Chondrocyte (in vitro differentiated cells): ENCODE measurements around the gene ZFP64. TPM values are rescaled to one million over a fixed set of nuclear protein-coding genes. Genes with fewer than 3 reads are reported as not detected.

Source experiments
- DNase-seq: peaks from one replicate; pipeline ENCODE4 v3.0.0; 2021; ENCODE audit warnings: mixed read lengths, low spot score
- H3K27ac Mint-ChIP-seq: one replicate; pipeline ENCODE4 v1.8.0; 2021; ENCODE audit warnings: mild to moderate bottlenecking, moderate library complexity, mixed read lengths; ENCODE audit not compliant: unreplicated experiment
- H3K27me3 Mint-ChIP-seq: 2 replicates; pipeline ENCODE4 v1.8.0; 2021; ENCODE audit warnings: low read depth, mixed read lengths
- H3K36me3 Mint-ChIP-seq: 2 replicates; pipeline ENCODE4 v1.8.0; 2021; ENCODE audit warnings: low read depth, mixed read lengths
- H3K4me1 Mint-ChIP-seq: 2 replicates; pipeline ENCODE4 v1.8.0; 2021; ENCODE audit warnings: low read depth, mild to moderate bottlenecking, mixed read lengths
- H3K4me3 Mint-ChIP-seq: one replicate; pipeline ENCODE4 v1.8.0; 2021; ENCODE audit warnings: mild to moderate bottlenecking, moderate library complexity, mixed read lengths; ENCODE audit not compliant: unreplicated experiment
- H3K9me3 Mint-ChIP-seq: 2 replicates; pipeline ENCODE4 v1.8.0; 2021; ENCODE audit warnings: low read depth, mixed read lengths
- total RNA-seq: library from RNA; stranded (reverse); gene quantifications from 3 replicates; pipeline ENCODE4 v1.2.1, GENCODE V29; 2021
- TF ChIP-seq, protein P1 (sequence below): fragments of 200-600 bp; sonication (generic); IDR thresholded peaks from 2 replicates; pipeline ENCODE4 v1.5.0; 2021; ENCODE audit warnings: antibody characterized with exemption, mild to moderate bottlenecking, moderate library complexity

Gene ZFP64
- total RNA-seq, 1 donor from 2014 or later = 26.8 TPM

- H3K27me3 Mint-ChIP-seq = no peaks in the 10 kb centered on the region
- DNase-seq = no peak
- H3K36me3 Mint-ChIP-seq = peaks cover 14% of the 10 kb centered on the region
- TF ChIP-seq, protein P1, sequence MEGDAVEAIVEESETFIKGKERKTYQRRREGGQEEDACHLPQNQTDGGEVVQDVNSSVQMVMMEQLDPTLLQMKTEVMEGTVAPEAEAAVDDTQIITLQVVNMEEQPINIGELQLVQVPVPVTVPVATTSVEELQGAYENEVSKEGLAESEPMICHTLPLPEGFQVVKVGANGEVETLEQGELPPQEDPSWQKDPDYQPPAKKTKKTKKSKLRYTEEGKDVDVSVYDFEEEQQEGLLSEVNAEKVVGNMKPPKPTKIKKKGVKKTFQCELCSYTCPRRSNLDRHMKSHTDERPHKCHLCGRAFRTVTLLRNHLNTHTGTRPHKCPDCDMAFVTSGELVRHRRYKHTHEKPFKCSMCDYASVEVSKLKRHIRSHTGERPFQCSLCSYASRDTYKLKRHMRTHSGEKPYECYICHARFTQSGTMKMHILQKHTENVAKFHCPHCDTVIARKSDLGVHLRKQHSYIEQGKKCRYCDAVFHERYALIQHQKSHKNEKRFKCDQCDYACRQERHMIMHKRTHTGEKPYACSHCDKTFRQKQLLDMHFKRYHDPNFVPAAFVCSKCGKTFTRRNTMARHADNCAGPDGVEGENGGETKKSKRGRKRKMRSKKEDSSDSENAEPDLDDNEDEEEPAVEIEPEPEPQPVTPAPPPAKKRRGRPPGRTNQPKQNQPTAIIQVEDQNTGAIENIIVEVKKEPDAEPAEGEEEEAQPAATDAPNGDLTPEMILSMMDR = no peak
- H3K9me3 Mint-ChIP-seq = peaks cover 7% of the 10 kb centered on the region
- no peak overlapping the region for H3K4me3 Mint-ChIP-seq
- no peak overlapping the region for H3K27ac Mint-ChIP-seq
- no peaks in the 10 kb centered on the region for H3K4me1 Mint-ChIP-seq
These were observed 38.7 kb downstream of the ZFP64 start for GRCh38 chr20:52152921-52153320.

GRCh38 chr20:52152416-52152815 is 39.2 kb downstream of the ZFP64 start:
- TF ChIP-seq, protein P1 = no peak
- Mint-ChIP-seq H3K4me1 (no peaks in the 10 kb centered on the region), H3K27ac (no peak overlapping the region)

DNA sequence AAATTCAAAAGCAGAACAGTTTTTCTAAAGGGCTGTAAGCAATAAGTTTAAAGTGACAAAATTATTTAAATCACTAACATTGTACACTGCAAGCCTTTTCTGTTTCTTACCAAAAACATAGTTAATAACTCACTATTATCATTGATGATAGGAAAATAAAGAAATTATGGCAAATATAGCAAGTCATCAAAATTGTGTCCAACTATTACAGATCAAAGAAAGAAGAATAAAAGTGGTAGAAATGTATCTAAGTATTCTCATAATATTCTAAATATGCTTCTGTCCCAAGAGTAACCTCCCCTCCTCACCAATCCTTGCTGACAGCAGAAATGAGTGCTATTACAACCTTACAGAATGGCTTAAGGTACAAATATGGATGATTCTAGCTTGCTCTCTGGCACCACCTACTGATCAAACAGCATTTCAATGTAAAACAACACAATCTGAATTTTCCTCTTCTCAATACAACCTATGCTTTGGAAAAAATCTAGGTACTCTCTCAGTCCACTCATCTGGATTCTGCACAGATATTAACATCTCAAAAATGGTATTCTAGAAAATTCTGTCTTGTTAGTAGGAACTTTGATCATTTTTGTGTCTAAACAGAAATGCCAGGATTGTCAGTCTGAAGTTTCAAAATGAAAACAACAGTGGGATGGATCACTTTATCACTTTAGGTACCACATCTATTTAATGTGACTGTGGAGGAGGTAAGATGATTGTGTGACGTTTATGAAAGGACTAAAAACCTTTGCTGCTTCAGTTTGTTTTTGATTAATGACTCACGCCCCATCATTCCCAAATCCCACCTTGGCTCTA is 40.9 kb downstream of the ZFP64 start:
- no peaks in the 10 kb centered on the region for H3K27me3 Mint-ChIP-seq
- H3K9me3 Mint-ChIP-seq = no peaks in the 10 kb centered on the region
- no peak overlapping the region for H3K27ac Mint-ChIP-seq
- H3K36me3 Mint-ChIP-seq = peaks cover 5% of the 10 kb centered on the region
- TF ChIP-seq, protein P1 = peak; percentile 90
- H3K4me1 Mint-ChIP-seq = no peaks in the 10 kb centered on the region
- H3K4me3 Mint-ChIP-seq = no peak overlapping the region
- DNase-seq = no peak

More at GRCh38 chr20:52152416-52152815, 39.2 kb downstream of the ZFP64 start:
- H3K9me3 Mint-ChIP-seq = peaks cover 7% of the 10 kb centered on the region
- no peaks in the 10 kb centered on the region for H3K27me3 Mint-ChIP-seq
- H3K4me3 Mint-ChIP-seq = no peak overlapping the region
- peaks cover 11% of the 10 kb centered on the region for H3K36me3 Mint-ChIP-seq
- no peak for DNase-seq

GRCh38 chr20:52145587-52145986 is 46.0 kb downstream of the ZFP64 start:
- Mint-ChIP-seq H3K27ac (no peak overlapping the region), H3K27me3 (no peaks in the 10 kb centered on the region), H3K36me3 (peaks cover 5% of the 10 kb centered on the region), H3K4me3 (no peak overlapping the region), H3K9me3 (peaks cover 9% of the 10 kb centered on the region), H3K4me1 (no peaks in the 10 kb centered on the region)
- TF ChIP-seq, protein P1 = no peak
- DNase-seq = no peak

- Mint-ChIP-seq H3K9me3 (peaks cover 13% of the 10 kb centered on the region), H3K27me3 (no peaks in the 10 kb centered on the region), H3K4me3 (no peak overlapping the region), H3K36me3 (peaks cover 5% of the 10 kb centered on the region), H3K27ac (no peak overlapping the region), H3K4me1 (no peaks in the 10 kb centered on the region)
- DNase-seq = no peak
- TF ChIP-seq, protein P1 = no peak
These were observed 48.3 kb downstream of the ZFP64 start for GRCh38 chr20:52143277-52143676.
